ENCODE measurements around the gene CDPF1. TPM values are rescaled to one million over a fixed set of nuclear protein-coding genes. Genes with fewer than 3 reads are reported as not detected.

Gene CDPF1
- total and polyA plus RNA-seq, 11 donors, result 7.4 to 13.6 (median 9.3) TPM

DNA sequence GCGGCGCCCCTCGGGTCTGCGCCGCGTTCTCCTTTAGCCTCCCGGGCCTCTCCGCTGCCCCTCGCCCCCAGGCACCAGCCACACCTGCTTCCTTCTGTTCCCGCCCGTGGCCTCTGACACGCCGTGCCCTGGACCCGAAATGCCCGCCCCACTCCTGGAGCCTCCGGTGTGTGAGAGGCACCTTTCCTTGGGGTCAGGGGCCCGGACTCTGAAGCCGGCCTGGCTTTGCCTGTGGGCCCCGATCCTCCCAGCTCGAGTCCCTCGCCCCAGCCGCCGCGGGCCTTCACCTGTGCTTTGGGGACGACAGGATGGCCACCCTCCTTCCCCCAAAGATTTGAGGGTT is 661 bp upstream of the CDPF1 start:
- intact Hi-C loops (cut with DNase I), result loop anchor here in 5 of 10 donors (2.0 to 10.0 kb wide), 4 partner anchors 16 to 106 kb away; partner anchors contain the start of genes PPARA (in 2 of the 5) and GTSE1 (in 1 of the 5)
- WGBS, 4 donors, result 3 to 18% (median 8%) methylated on average over 16 to 25 of the region's 25 CpGs
- H3K9me3 ChIP-seq, result no peaks in the 10 kb centered on the region
- peak overlapping the region; percentile 53 to 97 (median 81) for H3K4me3 ChIP-seq
- TF ChIP-seq, protein P1, sequence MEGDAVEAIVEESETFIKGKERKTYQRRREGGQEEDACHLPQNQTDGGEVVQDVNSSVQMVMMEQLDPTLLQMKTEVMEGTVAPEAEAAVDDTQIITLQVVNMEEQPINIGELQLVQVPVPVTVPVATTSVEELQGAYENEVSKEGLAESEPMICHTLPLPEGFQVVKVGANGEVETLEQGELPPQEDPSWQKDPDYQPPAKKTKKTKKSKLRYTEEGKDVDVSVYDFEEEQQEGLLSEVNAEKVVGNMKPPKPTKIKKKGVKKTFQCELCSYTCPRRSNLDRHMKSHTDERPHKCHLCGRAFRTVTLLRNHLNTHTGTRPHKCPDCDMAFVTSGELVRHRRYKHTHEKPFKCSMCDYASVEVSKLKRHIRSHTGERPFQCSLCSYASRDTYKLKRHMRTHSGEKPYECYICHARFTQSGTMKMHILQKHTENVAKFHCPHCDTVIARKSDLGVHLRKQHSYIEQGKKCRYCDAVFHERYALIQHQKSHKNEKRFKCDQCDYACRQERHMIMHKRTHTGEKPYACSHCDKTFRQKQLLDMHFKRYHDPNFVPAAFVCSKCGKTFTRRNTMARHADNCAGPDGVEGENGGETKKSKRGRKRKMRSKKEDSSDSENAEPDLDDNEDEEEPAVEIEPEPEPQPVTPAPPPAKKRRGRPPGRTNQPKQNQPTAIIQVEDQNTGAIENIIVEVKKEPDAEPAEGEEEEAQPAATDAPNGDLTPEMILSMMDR (IDR thresholded peaks at IDR 0.05), result no peak
- TF ChIP-seq POLR2A (IDR thresholded peaks at IDR 0.05), result no peak
- H3K27me3 ChIP-seq, result no peaks in the 10 kb centered on the region
- DNase-seq, result no peak
- peak overlapping the region; percentile 69 to 96 (median 94) for H3K27ac ChIP-seq
- peaks cover 4 to 52% (median 26%) of the 10 kb centered on the region in 12 donors for H3K4me1 ChIP-seq
- peaks cover 0 to 6% (median 0%) of the 10 kb centered on the region in 9 donors for H3K36me3 ChIP-seq
- peak in 1 of 4 donors; percentile 9 for ATAC-seq

- no peak for ATAC-seq
- TF ChIP-seq POLR2A (IDR thresholded peaks at IDR 0.05), result no peak
- TF ChIP-seq, protein P1 (IDR thresholded peaks at IDR 0.05), result no peak
- H3K4me1 ChIP-seq, result peaks cover 10 to 76% (median 42%) of the 10 kb centered on the region in 12 donors
- WGBS, 4 donors, result 52 to 75% (median 73%) methylated on average over 2 of the region's 2 CpGs
- no peaks in the 10 kb centered on the region for H3K27me3 ChIP-seq
- intact Hi-C loops (cut with DNase I), result loop anchor here in 6 of 10 donors (5.0 to 10.0 kb wide), 5 partner anchors 50 to 297 kb away; partner anchors contain the start of genes PPARA (in 4 of the 6) and GTSE1 (in 1 of the 6)
- DNase-seq, result no peak
- H3K4me3 ChIP-seq, result peak overlapping the region in 1 of 12 donors; percentile 26
- no peaks in the 10 kb centered on the region for H3K9me3 ChIP-seq
- H3K36me3 ChIP-seq, result peaks cover 0 to 30% (median 6%) of the 10 kb centered on the region in 9 donors
- peak overlapping the region in 9 of 12 donors; percentile 33 to 94 (median 78) for H3K27ac ChIP-seq
Measured at GRCh38 chr22:46247443-46247975, 2.6 kb downstream of the CDPF1 start.

DNA sequence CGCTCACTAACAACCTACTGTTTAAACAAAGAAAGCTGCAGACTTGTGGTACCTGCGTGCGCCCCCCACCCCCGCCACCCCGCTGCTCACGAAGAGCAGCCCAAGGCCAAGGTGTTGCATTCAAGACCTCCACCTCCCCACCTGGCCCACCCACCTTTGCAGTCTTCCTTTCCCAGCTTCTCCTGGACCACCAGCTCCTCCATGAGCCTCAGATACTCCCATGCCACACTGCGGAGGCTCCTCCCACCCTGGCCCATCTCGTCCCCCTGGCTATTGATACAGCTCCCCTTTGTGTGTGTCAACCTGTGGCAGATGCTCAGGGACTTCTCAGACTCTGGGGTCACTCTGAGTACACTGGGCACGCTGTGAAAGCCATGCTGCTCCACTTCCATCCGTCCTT is 3.9 kb downstream of the CDPF1 start:
- Histone ChIP-seq H3K36me3 (peaks cover 0 to 30% (median 7%) of the 10 kb centered on the region in 9 donors), H3K4me1 (peaks cover 10 to 81% (median 46%) of the 10 kb centered on the region in 12 donors), H3K27me3 (no peaks in the 10 kb centered on the region), H3K27ac (peak overlapping the region; percentile 11 to 94 (median 76)), H3K9me3 (no peaks in the 10 kb centered on the region), H3K4me3 (peak overlapping the region in 1 of 12 donors; percentile 1)
- no peak for TF ChIP-seq POLR2A (IDR thresholded peaks at IDR 0.05)
- TF ChIP-seq, protein P1 (IDR thresholded peaks at IDR 0.05), result no peak
- no peak for ATAC-seq
- WGBS, 4 donors, result 91 to 94% (median 94%) methylated on average over 10 of the region's 10 CpGs
- intact Hi-C loops (cut with DNase I), result loop anchor here in 6 of 10 donors (5.0 to 10.0 kb wide), 5 partner anchors 51 to 299 kb away; partner anchors contain the start of genes PPARA (in 4 of the 6) and GTSE1 (in 1 of the 6)
- DNase-seq, result no peak

GRCh38 chr22:46245511-46245910 is 4.6 kb downstream of the CDPF1 start:
- Histone ChIP-seq H3K36me3 (peaks cover 0 to 30% (median 7%) of the 10 kb centered on the region in 9 donors), H3K27ac (peak overlapping the region; percentile 11 to 94 (median 76)), H3K27me3 (no peaks in the 10 kb centered on the region), H3K4me1 (peaks cover 7 to 81% (median 46%) of the 10 kb centered on the region in 12 donors), H3K4me3 (peak overlapping the region in 3 of 12 donors; percentile 4 to 26 (median 13)), H3K9me3 (no peaks in the 10 kb centered on the region)
- 14 to 26% (median 18%) methylated on average over 16 of the region's 16 CpGs for WGBS, 4 donors
- intact Hi-C loops (cut with DNase I), result loop anchor here in 6 of 10 donors (5.0 to 10.0 kb wide), 5 partner anchors 52 to 299 kb away; partner anchors contain the start of genes PPARA (in 4 of the 6) and GTSE1 (in 1 of the 6)
- peak; percentile 60 to 78 (median 70) for ATAC-seq
- TF ChIP-seq, protein P1 (IDR thresholded peaks at IDR 0.05), result peak in 1 of 12 donors; percentile 32
- TF ChIP-seq POLR2A (IDR thresholded peaks at IDR 0.05), result no peak
- DNase-seq, result peak; percentile 78 to 88 (median 86)

All from heart left ventricle (tissue), 16 donors.